NCI-H69 (cell line): ENCODE results near the gene DPEP1.

Experiments used
- DNase-seq: peaks from one replicate; lab custom pipeline; 2025; lab: John Stamatoyannopoulos, UW

DPEP1 gene

GRCh38 chr16:89599451-89599858, 14.0 kb upstream of the DPEP1 start:
- peak; percentile 65 for DNase-seq

- no peak for DNase-seq
Observed at GRCh38 chr16:89599902-89600301, 13.5 kb upstream of the DPEP1 start.

GRCh38 chr16:89600427-89600826, 13.0 kb upstream of the DPEP1 start:
- no peak for DNase-seq

- DNase-seq: no peak
Observed at GRCh38 chr16:89600956-89601355, 12.5 kb upstream of the DPEP1 start.

GRCh38 chr16:89601906-89602272, 11.6 kb upstream of the DPEP1 start:
- no peak for DNase-seq

- DNase-seq: peak; percentile 78
Observed at GRCh38 chr16:89602273-89602951, 11.0 kb upstream of the DPEP1 start.

- DNase-seq: no peak
Observed at GRCh38 chr16:89602952-89603590, 10.4 kb upstream of the DPEP1 start.

- no peak for DNase-seq
Observed at GRCh38 chr16:89604764-89605163, 8.7 kb upstream of the DPEP1 start.

GRCh38 chr16:89605186-89605970, 8.1 kb upstream of the DPEP1 start:
- DNase-seq: no peak

GRCh38 chr16:89606006-89606405, 7.4 kb upstream of the DPEP1 start:
- DNase-seq: no peak

GRCh38 chr16:89607453-89607852, 6.0 kb upstream of the DPEP1 start:
- DNase-seq: no peak

- no peak for DNase-seq
Observed at GRCh38 chr16:89607937-89608740, 5.3 kb upstream of the DPEP1 start.

GRCh38 chr16:89610108-89610453, 3.4 kb upstream of the DPEP1 start:
- DNase-seq: no peak

- DNase-seq: peak; percentile 90
Observed at GRCh38 chr16:89612415-89613166, 851 bp upstream of the DPEP1 start.

- no peak for DNase-seq
Observed at GRCh38 chr16:89613954-89614459, 565 bp downstream of the DPEP1 start.

GRCh38 chr16:89615176-89615575, 1.7 kb downstream of the DPEP1 start:
- DNase-seq: no peak

- no peak for DNase-seq
Observed at GRCh38 chr16:89615596-89616090, 2.2 kb downstream of the DPEP1 start.

GRCh38 chr16:89616623-89617022, 3.2 kb downstream of the DPEP1 start:
- no peak for DNase-seq

- no peak for DNase-seq
Observed at GRCh38 chr16:89617036-89617435, 3.6 kb downstream of the DPEP1 start.

- no peak for DNase-seq
Observed at GRCh38 chr16:89618109-89618998, 4.9 kb downstream of the DPEP1 start.
